IMR-90 (cell line): ENCODE data around the gene KIFAP3. TPM values are rescaled to one million over a fixed set of nuclear protein-coding genes. Genes with fewer than 3 reads are reported as not detected.

ENCODE experiments used
- ATAC-seq: fragments of 200-7000 bp; cut with Tn5 transposase; 2 replicates; pipeline ENCODE4 v1.9.1; 2020; ENCODE audit warnings: low read depth, mild to moderate bottlenecking, moderate library complexity
- BruUV-seq: library from RNA; stranded (reverse); fragments of 400-500 nt; replicated peaks from 2 replicates; lab custom pipeline; 2021; lab: Mats Ljungman, UMichigan
- CTCF ChIA-PET: fragments of 300-600 bp; formaldehyde crosslinking; extraction: SDS; loops from one replicate; lab custom pipeline; 2021; ENCODE audit warnings: antibody characterized with exemption; lab: Yijun Ruan, JAX
- POLR2A ChIA-PET: fragments of 300-600 bp; sonication (Branson Sonifier 250); formaldehyde crosslinking; loops from one replicate; lab custom pipeline; 2022; ENCODE audit warnings: antibody characterized with exemption; ENCODE audit not compliant: unreplicated experiment; lab: Charles Lee
- DNase-seq: peaks from one replicate; pipeline ENCODE4 v3.0.0; 2013
- H2AFZ ChIP-seq: replicated peaks from 2 replicates; pipeline ENCODE3; 2013; ENCODE audit warnings: low read length, mild to moderate bottlenecking; ENCODE audit not compliant: poor library complexity
- H2AK5ac ChIP-seq: 2 replicates; pipeline ENCODE4 v1.6.1; 2013; ENCODE audit warnings: low read depth, low read length, inconsistent platforms
- H2AK9ac ChIP-seq: replicated peaks from 2 replicates; pipeline ENCODE3; 2013; ENCODE audit warnings: mild to moderate bottlenecking, low read depth, low read length, moderate library complexity; ENCODE audit not compliant: poor library complexity
- H2BK120ac ChIP-seq: 2 replicates; pipeline ENCODE4 v1.6.1; 2013; ENCODE audit warnings: low read depth, low read length, inconsistent platforms
- H2BK15ac ChIP-seq: 3 replicates; pipeline ENCODE4 v1.6.1; 2013; ENCODE audit warnings: low read depth, low read length, inconsistent platforms
- H2BK20ac ChIP-seq: 2 replicates; pipeline ENCODE4 v1.6.1; 2013; ENCODE audit warnings: low read depth, mild to moderate bottlenecking, inconsistent platforms, low read length, moderate library complexity
- H2BK5ac ChIP-seq: 2 replicates; pipeline ENCODE4 v1.6.1; 2013; ENCODE audit warnings: mild to moderate bottlenecking, low read depth, low read length, inconsistent platforms; ENCODE audit not compliant: poor library complexity, severe bottlenecking
- H3K14ac ChIP-seq: replicated peaks from 2 replicates; pipeline ENCODE4 v1.6.1; 2013; ENCODE audit warnings: low read depth, low read length, inconsistent platforms
- H3K18ac ChIP-seq: 2 replicates; pipeline ENCODE4 v1.6.1; 2013; ENCODE audit warnings: low read depth, low read length, control low read depth
- H3K23ac ChIP-seq: 2 replicates; pipeline ENCODE4 v1.6.1; 2013; ENCODE audit warnings: low read depth, low read length, inconsistent platforms
- H3K27ac ChIP-seq: 2 replicates; pipeline ENCODE4 v1.5.1; 2013; ENCODE audit warnings: mild to moderate bottlenecking, control low read depth, low read length; ENCODE audit not compliant: insufficient read depth
- H3K27me3 ChIP-seq: 2 replicates; pipeline ENCODE4 v1.6.1; 2013; ENCODE audit warnings: low read length; ENCODE audit not compliant: control insufficient read depth, insufficient read depth
- H3K36me3 ChIP-seq: 2 replicates; pipeline ENCODE4 v1.6.1; 2013; ENCODE audit warnings: low read length, mixed read lengths; ENCODE audit not compliant: control insufficient read depth, insufficient read depth
- H3K4ac ChIP-seq: 2 replicates; pipeline ENCODE4 v1.6.1; 2013; ENCODE audit warnings: low read depth, low read length, inconsistent platforms
- H3K4me1 ChIP-seq: 2 replicates; pipeline ENCODE4 v1.6.1; 2013; ENCODE audit warnings: low read length, mixed read lengths; ENCODE audit not compliant: control insufficient read depth, insufficient read depth
- H3K4me2 ChIP-seq: 2 replicates; pipeline ENCODE4 v1.6.1; 2013; ENCODE audit warnings: low read depth, mild to moderate bottlenecking, control low read depth, low read length, moderate library complexity
- H3K4me3 ChIP-seq: 2 replicates; pipeline ENCODE4 v1.5.1; 2013; ENCODE audit warnings: low read depth, mild to moderate bottlenecking, control low read depth, low read length, moderate library complexity; ENCODE audit not compliant: insufficient read depth
- H3K56ac ChIP-seq: 2 replicates; pipeline ENCODE4 v1.6.1; 2013; ENCODE audit warnings: low read length, inconsistent platforms; ENCODE audit not compliant: insufficient read depth; ENCODE audit errors: extremely low read depth
- H3K79me1 ChIP-seq, 2 experiments: 2 replicates each; pipeline ENCODE4 v1.6.1; 2013; ENCODE audit warnings: low read length in 2 of 2, inconsistent platforms in 1 of 2, low read depth in 1 of 2
- H3K9ac ChIP-seq: 2 replicates; pipeline ENCODE4 v1.6.1; 2013; ENCODE audit warnings: low read depth, low read length, control low read depth
- H3K9me1 ChIP-seq: 2 replicates; pipeline ENCODE4 v1.6.1; 2013; ENCODE audit warnings: low read length, inconsistent platforms; ENCODE audit not compliant: insufficient read depth
- H3K9me3 ChIP-seq: 2 replicates; pipeline ENCODE4 v1.6.1; 2013; ENCODE audit warnings: low read length; ENCODE audit not compliant: control insufficient read depth, insufficient read depth
- H4K20me1 ChIP-seq: 2 replicates; pipeline ENCODE4 v1.6.1; 2013; ENCODE audit warnings: low read length, inconsistent platforms; ENCODE audit not compliant: insufficient read depth
- H4K5ac ChIP-seq: 2 replicates; pipeline ENCODE4 v1.6.1; 2013; ENCODE audit warnings: mild to moderate bottlenecking, low read depth, low read length, control low read depth
- H4K8ac ChIP-seq, 2 experiments: 2 replicates each; pipeline ENCODE4 v1.6.1; 2013; ENCODE audit warnings: low read depth in 2 of 2, low read length in 2 of 2, control low read depth in 1 of 2, inconsistent platforms in 1 of 2
- H4K91ac ChIP-seq: 2 replicates; pipeline ENCODE4 v1.6.1; 2013; ENCODE audit warnings: low read depth, low read length, inconsistent platforms; ENCODE audit not compliant: insufficient read depth
- FOS ChIP-seq: fragments of 150-350 bp; IDR thresholded peaks from 2 replicates; pipeline ENCODE4 v1.6.1; 2016; ENCODE audit warnings: low read depth, low read length
- MXI1 ChIP-seq: IDR thresholded peaks from 2 replicates; pipeline ENCODE4 v1.6.1; 2012; ENCODE audit warnings: low read depth, mild to moderate bottlenecking, low read length, moderate library complexity, borderline replicate concordance
- SMC3 ChIP-seq: fragments of 150-350 bp; IDR thresholded peaks from 2 replicates; pipeline ENCODE4 v1.6.1; 2016; ENCODE audit warnings: low read depth, mild to moderate bottlenecking, antibody characterized with exemption, low read length, moderate library complexity
- USF2 ChIP-seq: fragments of 150-350 bp; IDR thresholded peaks from 2 replicates; pipeline ENCODE4 v1.6.1; 2017; ENCODE audit warnings: mild to moderate bottlenecking, antibody characterized with exemption, low read length, low read depth
- WGBS, 2 experiments: methylation state at CpG; one replicate each; pipeline versions ENCODE4 v1.1.5 to v1.1.7; 2013; ENCODE audit warnings: missing lambda C conversion rate in 2 of 2; ENCODE audit not compliant: insufficient read length in 1 of 2; ENCODE audit errors: extremely low coverage in 2 of 2; 5-methylcytosine and 5-hydroxymethylcytosine counted together
- dilution Hi-C: fragments of 300-500 bp; cut with HindIII; formaldehyde crosslinking; loops from one replicate; pipeline ENCODE4 v1.14.3; 2018; ENCODE audit warnings: low sequenced_read_pairs; ENCODE audit not compliant: unreplicated experiment
- in situ Hi-C: fragments of 300-500 bp; cut with MboI; formaldehyde crosslinking; loops from 3 replicates; pipeline ENCODE4 v1.14.3; 2019; ENCODE audit warnings: low sequenced_read_pairs, inconsistent platforms, mixed read lengths
- intact Hi-C: fragments of 100-400 bp; cut with micrococcal nuclease; formaldehyde crosslinking; loops from 2 replicates; pipeline ENCODE4 v1.10.0; 2022
- polyA plus RNA-seq, 3 experiments: library from polyadenylated mRNA; depleted of rRNA; stranded (reverse); fragments of >200 nt; gene quantifications; 2 replicates each; pipeline ENCODE4 v1.2.3, GENCODE V29; 2012; ENCODE audit warnings: low replicate concordance in 1 of 3
- total RNA-seq: library from RNA; depleted of rRNA; stranded (reverse); fragments of >200 nt; gene quantifications from 2 replicates; pipeline ENCODE4 v1.2.3, GENCODE V29; 2012

KIFAP3 gene
- total and polyA plus RNA-seq, 2 of the 4 experiments (the other 2 are of a cell fraction): 10.5 to 10.9 TPM

GRCh38 chr1:169995993-169996392, 78.5 kb downstream of the KIFAP3 start:
- in situ Hi-C loops: no loop called here
- no peak overlapping the region for H3K4ac ChIP-seq
- no peak for TF ChIP-seq SMC3
- no peak for TF ChIP-seq USF2
- TF ChIP-seq MXI1: no peak
- TF ChIP-seq FOS: no peak
- H3K4me2 ChIP-seq: no peak overlapping the region
- ATAC-seq (no peak), DNase-seq (no peak)
- H3K4me1 ChIP-seq: peaks cover 2% of the 10 kb centered on the region; the same call in 1 of the 2 replicates
- no peak overlapping the region for H4K5ac ChIP-seq
- H2AK9ac ChIP-seq: no peak overlapping the region
- no peaks in the 10 kb centered on the region for H3K36me3 ChIP-seq
- no peak overlapping the region for H3K18ac ChIP-seq
- H3K4me3 ChIP-seq: no peak overlapping the region
- no peak overlapping the region for H4K91ac ChIP-seq
- intact Hi-C loops: no loop called here
- H2AK5ac ChIP-seq: no peak overlapping the region
- H3K23ac ChIP-seq: no peak overlapping the region
- no peak overlapping the region for H2BK15ac ChIP-seq
- H4K8ac ChIP-seq: no peak overlapping the region
- H2BK20ac ChIP-seq: no peak overlapping the region
- no peak overlapping the region for H3K14ac ChIP-seq
- H3K9me3 ChIP-seq: no peaks in the 10 kb centered on the region
- no CpG with 5 or more reads among the region's 2 CpGs for WGBS, 2 experiments
- ChIA-PET CTCF (no interaction called here), POLR2A (no interaction called here)
- H4K20me1 ChIP-seq: no peaks in the 10 kb centered on the region
- H2BK120ac ChIP-seq: no peak overlapping the region
- H3K9ac ChIP-seq: no peak overlapping the region
- H3K27ac ChIP-seq: no peak overlapping the region
- H3K79me1 ChIP-seq: no peaks in the 10 kb centered on the region
- no peaks in the 10 kb centered on the region for H3K27me3 ChIP-seq
- H3K56ac ChIP-seq: no peak overlapping the region
- BruUV-seq: no TSS peak
- dilution Hi-C loops: no loop called here
- H2BK5ac ChIP-seq: no peak overlapping the region
- H2AFZ ChIP-seq: no peak overlapping the region
- H3K9me1 ChIP-seq: no peaks in the 10 kb centered on the region
